HEK293 (cell line): Measurements from ENCODE around the gene OR8B8.

ENCODE experiments used
- CTCF ChIA-PET: fragments of 350-600 bp; formaldehyde crosslinking; extraction: SDS; loops from one replicate; lab custom pipeline; 2021; ENCODE audit warnings: antibody characterized with exemption; lab: Yijun Ruan, JAX
- POLR2A ChIA-PET: fragments of 300-600 bp; formaldehyde crosslinking; extraction: SDS; loops from one replicate; lab custom pipeline; 2020; ENCODE audit warnings: antibody characterized with exemption, inconsistent platforms; lab: Yijun Ruan, JAX
- H3K27ac ChIP-seq: fragments of 200-500 bp; sonication (Bioruptor generic); 2 replicates; pipeline ENCODE4 v1.5.1; 2014; ENCODE audit warnings: low read depth, low read length, control low read depth, inconsistent platforms; ENCODE audit errors: extremely low read depth
- H3K36me3 ChIP-seq, 2 experiments: fragments of 200-500 bp in 1 of 2; sonication (Bioruptor generic) in 1 of 2; 1 replicate in 1 of 2; 2 replicates in 1 of 2; pipeline ENCODE4 v1.5.1; 2014 to 2017; ENCODE audit warnings: inconsistent platforms in 2 of 2, low read length in 2 of 2; ENCODE audit not compliant: control insufficient read depth in 2 of 2, insufficient read depth in 1 of 2
- H3K4me1 ChIP-seq: fragments of 200-500 bp; sonication (Bioruptor generic); 2 replicates; pipeline ENCODE4 v1.5.1; 2014; ENCODE audit warnings: mild to moderate bottlenecking, low read length, inconsistent platforms; ENCODE audit not compliant: control insufficient read depth, insufficient read depth
- H3K4me3 ChIP-seq: 2 replicates; pipeline ENCODE4 v1.5.1; 2011; ENCODE audit warnings: low read depth, mild to moderate bottlenecking, control low read depth, low read length, moderate library complexity
- H3K9me3 ChIP-seq: fragments of 200-500 bp; sonication (Bioruptor generic); 2 replicates; pipeline ENCODE4 v1.5.1; 2014; ENCODE audit warnings: low read depth, low read length, inconsistent platforms; ENCODE audit not compliant: control insufficient read depth, insufficient read depth
- HOXA7 ChIP-seq: sonication (generic); formaldehyde crosslinking; IDR thresholded peaks from 2 replicates; pipeline ENCODE4 v1.8.1; 2022; ENCODE audit warnings: missing genetic modification reagents, borderline replicate concordance
- MEIS1 ChIP-seq: sonication (generic); formaldehyde crosslinking; IDR thresholded peaks from 2 replicates; pipeline ENCODE4 v1.8.1; 2022; ENCODE audit warnings: missing genetic modification reagents, mild to moderate bottlenecking, borderline replicate concordance
- OSR2 ChIP-seq: fragments of 450-650 bp; formaldehyde crosslinking; IDR thresholded peaks from 2 replicates; pipeline ENCODE4 v1.5.1; 2016; ENCODE audit warnings: missing biosample characterization, missing genetic modification characterization
- REPIN1 ChIP-seq: fragments of 450-650 bp; formaldehyde crosslinking; IDR thresholded peaks from 2 replicates; pipeline ENCODE4 v1.5.1; 2017; ENCODE audit warnings: missing biosample characterization, missing genetic modification characterization, low read depth
- SCRT1 ChIP-seq: fragments of 450-650 bp; formaldehyde crosslinking; IDR thresholded peaks from 2 replicates; pipeline ENCODE4 v1.5.1; 2016; ENCODE audit warnings: missing biosample characterization, missing genetic modification characterization, borderline replicate concordance
- SCRT2 ChIP-seq: fragments of 450-650 bp; formaldehyde crosslinking; IDR thresholded peaks from 2 replicates; pipeline ENCODE4 v1.5.1; 2016; ENCODE audit warnings: missing biosample characterization, missing genetic modification characterization
- YY1 ChIP-seq: fragments of 450-650 bp; formaldehyde crosslinking; IDR thresholded peaks from 2 replicates; pipeline ENCODE4 v1.5.1; 2018; ENCODE audit warnings: missing biosample characterization, missing genetic modification characterization
- ZBTB8A ChIP-seq: fragments of 450-650 bp; formaldehyde crosslinking; IDR thresholded peaks from 2 replicates; pipeline ENCODE4 v1.5.1; 2016; ENCODE audit warnings: missing biosample characterization, missing genetic modification characterization
- ZNF10 ChIP-seq: fragments of 450-650 bp; formaldehyde crosslinking; IDR thresholded peaks from 2 replicates; pipeline ENCODE4 v1.5.1; 2017; ENCODE audit warnings: missing biosample characterization, missing genetic modification characterization
- ZNF366 ChIP-seq: fragments of 450-650 bp; formaldehyde crosslinking; conservative IDR thresholded peaks from 2 replicates; pipeline ENCODE4 v1.5.1; 2016; ENCODE audit warnings: missing biosample characterization, missing genetic modification characterization
- ZNF391 ChIP-seq: fragments of 450-650 bp; formaldehyde crosslinking; IDR thresholded peaks from 2 replicates; pipeline ENCODE4 v1.5.1; 2016; ENCODE audit warnings: low read depth, missing biosample characterization, missing genetic modification characterization, borderline replicate concordance
- ZNF394 ChIP-seq: fragments of 450-650 bp; formaldehyde crosslinking; IDR thresholded peaks from 2 replicates; pipeline ENCODE4 v1.5.1; 2016; ENCODE audit warnings: missing biosample characterization, missing genetic modification characterization, mild to moderate bottlenecking, moderate library complexity, borderline replicate concordance
- ZNF426 ChIP-seq: fragments of 450-650 bp; formaldehyde crosslinking; IDR thresholded peaks from 2 replicates; pipeline ENCODE4 v1.5.1; 2017; ENCODE audit warnings: missing biosample characterization, missing genetic modification characterization, mild to moderate bottlenecking, inconsistent platforms, moderate library complexity
- ZNF544 ChIP-seq: fragments of 450-650 bp; formaldehyde crosslinking; IDR thresholded peaks from 2 replicates; pipeline ENCODE4 v1.5.0; 2017; ENCODE audit warnings: missing biosample characterization, missing genetic modification characterization
- ZNF555 ChIP-seq: fragments of 450-650 bp; formaldehyde crosslinking; conservative IDR thresholded peaks from 2 replicates; pipeline ENCODE4 v1.5.1; 2017; ENCODE audit warnings: missing biosample characterization, mild to moderate bottlenecking, missing genetic modification characterization, inconsistent platforms
- ZNF585B ChIP-seq: fragments of 450-650 bp; formaldehyde crosslinking; IDR thresholded peaks from 2 replicates; pipeline ENCODE4 v1.5.1; 2016; ENCODE audit warnings: missing biosample characterization, missing genetic modification characterization
- ZNF623 ChIP-seq: fragments of 450-650 bp; formaldehyde crosslinking; IDR thresholded peaks from 2 replicates; pipeline ENCODE4 v1.5.1; 2016; ENCODE audit warnings: missing biosample characterization, missing genetic modification characterization
- ZNF664 ChIP-seq: fragments of 450-650 bp; formaldehyde crosslinking; IDR thresholded peaks from 2 replicates; pipeline ENCODE4 v1.5.1; 2016; ENCODE audit warnings: missing biosample characterization, missing genetic modification characterization
- ZNF776 ChIP-seq: fragments of 450-650 bp; formaldehyde crosslinking; IDR thresholded peaks from 2 replicates; pipeline ENCODE4 v1.5.0; 2017; ENCODE audit warnings: missing biosample characterization, missing genetic modification characterization, borderline replicate concordance
- ZNF837 ChIP-seq: fragments of 450-650 bp; formaldehyde crosslinking; IDR thresholded peaks from 2 replicates; pipeline ENCODE4 v1.5.1; 2016; ENCODE audit warnings: missing biosample characterization, missing genetic modification characterization
- ZSCAN23 ChIP-seq: fragments of 450-650 bp; formaldehyde crosslinking; IDR thresholded peaks from 2 replicates; pipeline ENCODE4 v1.5.1; 2016; ENCODE audit warnings: missing biosample characterization, missing genetic modification characterization
- TF ChIP-seq, protein P1 (sequence below): fragments of 450-650 bp; formaldehyde crosslinking; IDR thresholded peaks from 2 replicates; pipeline ENCODE4 v1.5.1; 2016; ENCODE audit warnings: missing biosample characterization, missing genetic modification characterization
- TF ChIP-seq, protein P2 (sequence below): fragments of 450-650 bp; formaldehyde crosslinking; IDR thresholded peaks from 2 replicates; pipeline ENCODE4 v1.5.1; 2016; ENCODE audit warnings: missing biosample characterization, missing genetic modification characterization, borderline replicate concordance
- TF ChIP-seq, protein P3 (sequence below): fragments of 450-650 bp; formaldehyde crosslinking; IDR thresholded peaks from 2 replicates; pipeline ENCODE4 v1.5.1; 2016; ENCODE audit warnings: missing biosample characterization, missing genetic modification characterization

OR8B8 gene

DNA sequence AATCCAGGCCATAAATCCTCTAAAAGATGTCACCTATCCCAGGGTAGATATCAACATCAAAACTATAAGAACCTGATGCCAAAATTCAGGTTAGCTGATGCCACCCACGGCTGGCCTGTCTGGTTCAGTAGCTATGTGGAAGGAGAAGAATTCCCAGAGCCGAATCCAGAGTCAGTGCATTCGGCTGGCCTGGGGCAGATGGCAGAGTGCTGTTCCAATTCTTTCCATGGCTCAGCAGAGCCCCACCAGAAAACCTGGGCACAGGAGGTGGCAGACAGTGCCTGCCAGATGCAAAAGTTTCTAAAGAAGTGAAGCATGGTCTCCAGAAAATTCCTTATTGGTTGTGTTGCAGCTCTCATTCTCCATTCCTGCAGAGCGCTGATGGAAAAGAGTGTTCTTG, 19.9 kb upstream of the OR8B8 start (continued):
- TF ChIP-seq ZSCAN23 (tag by site-specific recombination) (no peak), OSR2 (tag by site-specific recombination) (no peak), SCRT2 (tag by site-specific recombination) (no peak), SCRT1 (tag by site-specific recombination) (no peak), ZNF623 (tag by site-specific recombination) (no peak)
- TF ChIP-seq, protein P1, sequence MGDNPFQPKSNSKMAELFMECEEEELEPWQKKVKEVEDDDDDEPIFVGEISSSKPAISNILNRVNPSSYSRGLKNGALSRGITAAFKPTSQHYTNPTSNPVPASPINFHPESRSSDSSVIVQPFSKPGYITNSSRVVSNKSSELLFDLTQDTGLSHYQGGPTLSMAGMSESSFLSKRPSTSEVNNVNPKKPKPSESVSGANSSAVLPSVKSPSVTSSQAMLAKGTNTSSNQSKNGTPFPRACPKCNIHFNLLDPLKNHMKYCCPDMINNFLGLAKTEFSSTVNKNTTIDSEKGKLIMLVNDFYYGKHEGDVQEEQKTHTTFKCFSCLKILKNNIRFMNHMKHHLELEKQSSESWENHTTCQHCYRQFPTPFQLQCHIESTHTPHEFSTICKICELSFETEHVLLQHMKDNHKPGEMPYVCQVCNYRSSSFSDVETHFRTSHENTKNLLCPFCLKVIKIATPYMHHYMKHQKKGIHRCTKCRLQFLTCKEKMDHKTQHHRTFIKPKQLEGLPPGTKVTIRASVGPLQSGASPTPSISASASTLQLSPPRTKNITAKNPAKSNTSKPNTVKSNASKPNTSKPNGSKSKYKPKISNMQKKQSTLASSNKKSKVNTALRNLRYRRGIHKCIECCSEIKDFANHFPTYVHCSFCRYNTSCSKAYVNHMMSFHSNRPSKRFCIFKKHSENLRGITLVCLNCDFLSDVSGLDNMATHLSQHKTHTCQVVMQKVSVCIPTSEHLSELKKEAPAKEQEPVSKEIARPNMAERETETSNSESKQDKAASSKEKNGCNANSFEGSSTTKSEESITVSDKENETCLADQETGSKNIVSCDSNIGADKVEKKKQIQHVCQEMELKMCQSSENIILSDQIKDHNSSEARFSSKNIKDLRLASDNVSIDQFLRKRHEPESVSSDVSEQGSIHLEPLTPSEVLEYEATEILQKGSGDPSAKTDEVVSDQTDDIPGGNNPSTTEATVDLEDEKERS: no peak
- TF ChIP-seq, all 188 proteins: peak for 0

DNA sequence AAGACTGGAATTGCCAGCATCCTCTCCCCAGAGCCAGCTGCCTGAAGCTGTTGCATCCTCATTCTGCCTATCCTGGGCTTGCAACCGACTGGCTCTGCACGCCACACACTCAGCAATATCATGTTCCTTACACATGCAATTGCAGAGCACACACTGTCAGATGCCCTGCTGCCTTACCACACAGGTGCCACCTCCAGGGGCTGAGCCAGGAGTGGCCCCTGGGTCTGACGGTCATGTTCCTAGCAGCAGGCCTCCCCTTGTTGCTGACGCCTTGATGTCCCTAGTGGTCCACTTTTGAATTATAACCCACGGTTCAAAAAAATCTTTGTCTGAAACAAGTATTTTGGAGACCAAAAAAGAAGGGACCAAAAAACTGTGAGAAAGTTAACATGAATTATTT, 18.5 kb upstream of the OR8B8 start:
- ChIA-PET CTCF (no interaction called here), POLR2A (no interaction called here)

DNA sequence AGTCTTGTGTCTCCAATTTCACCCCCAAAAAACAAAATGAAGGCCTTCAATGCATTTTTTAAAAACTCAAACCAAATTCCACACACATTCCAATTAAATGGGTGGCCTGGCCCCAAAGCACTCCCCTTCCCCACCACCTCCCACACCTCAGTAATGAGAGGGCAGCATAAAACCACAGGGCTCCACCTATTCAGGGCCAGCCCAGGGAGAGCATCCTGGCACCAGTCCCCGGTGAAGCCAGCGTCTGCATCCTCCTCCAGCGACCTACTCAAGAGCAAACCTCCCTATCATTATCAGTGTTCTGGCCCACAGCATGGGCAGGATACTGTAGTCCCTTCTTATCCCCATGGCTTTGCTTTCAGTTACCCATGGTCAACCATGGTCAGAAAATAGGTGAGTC, 17.8 kb upstream of the OR8B8 start:
- no peak overlapping the region for H3K27ac ChIP-seq
- no peaks in the 10 kb centered on the region for H3K9me3 ChIP-seq
- H3K36me3 ChIP-seq: no peaks in the 10 kb centered on the region
- POLR2A ChIA-PET: no interaction called here
- no peaks in the 10 kb centered on the region for H3K4me1 ChIP-seq
- H3K4me3 ChIP-seq: no peak overlapping the region
- CTCF ChIA-PET: no interaction called here
- TF ChIP-seq ZNF426 (tag by site-specific recombination) (no peak), MEIS1 (CRISPR knock-in tag) (no peak), HOXA7 (CRISPR knock-in tag) (no peak), ZNF394 (no peak), ZNF664 (no peak), ZNF10 (tag by site-specific recombination) (no peak), ZSCAN23 (tag by site-specific recombination) (no peak), ZNF776 (tag by site-specific recombination) (no peak), ZNF544 (tag by site-specific recombination) (no peak), ZNF366 (tag by site-specific recombination) (no peak), ZBTB8A (tag by site-specific recombination) (no peak), REPIN1 (no peak), ZNF555 (tag by site-specific recombination) (no peak), ZNF391 (no peak)
- TF ChIP-seq, protein P1: no peak
- TF ChIP-seq, protein P2, sequence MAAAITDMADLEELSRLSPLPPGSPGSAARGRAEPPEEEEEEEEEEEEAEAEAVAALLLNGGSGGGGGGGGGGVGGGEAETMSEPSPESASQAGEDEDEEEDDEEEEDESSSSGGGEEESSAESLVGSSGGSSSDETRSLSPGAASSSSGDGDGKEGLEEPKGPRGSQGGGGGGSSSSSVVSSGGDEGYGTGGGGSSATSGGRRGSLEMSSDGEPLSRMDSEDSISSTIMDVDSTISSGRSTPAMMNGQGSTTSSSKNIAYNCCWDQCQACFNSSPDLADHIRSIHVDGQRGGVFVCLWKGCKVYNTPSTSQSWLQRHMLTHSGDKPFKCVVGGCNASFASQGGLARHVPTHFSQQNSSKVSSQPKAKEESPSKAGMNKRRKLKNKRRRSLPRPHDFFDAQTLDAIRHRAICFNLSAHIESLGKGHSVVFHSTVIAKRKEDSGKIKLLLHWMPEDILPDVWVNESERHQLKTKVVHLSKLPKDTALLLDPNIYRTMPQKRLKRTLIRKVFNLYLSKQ (tag by site-specific recombination): no peak

More for the DNA sequence above, 18.5 kb upstream of the OR8B8 start:
- Histone ChIP-seq H3K36me3 (no peaks in the 10 kb centered on the region), H3K9me3 (no peaks in the 10 kb centered on the region), H3K4me1 (no peaks in the 10 kb centered on the region), H3K27ac (no peak overlapping the region), H3K4me3 (no peak overlapping the region)
- TF ChIP-seq, protein P3, sequence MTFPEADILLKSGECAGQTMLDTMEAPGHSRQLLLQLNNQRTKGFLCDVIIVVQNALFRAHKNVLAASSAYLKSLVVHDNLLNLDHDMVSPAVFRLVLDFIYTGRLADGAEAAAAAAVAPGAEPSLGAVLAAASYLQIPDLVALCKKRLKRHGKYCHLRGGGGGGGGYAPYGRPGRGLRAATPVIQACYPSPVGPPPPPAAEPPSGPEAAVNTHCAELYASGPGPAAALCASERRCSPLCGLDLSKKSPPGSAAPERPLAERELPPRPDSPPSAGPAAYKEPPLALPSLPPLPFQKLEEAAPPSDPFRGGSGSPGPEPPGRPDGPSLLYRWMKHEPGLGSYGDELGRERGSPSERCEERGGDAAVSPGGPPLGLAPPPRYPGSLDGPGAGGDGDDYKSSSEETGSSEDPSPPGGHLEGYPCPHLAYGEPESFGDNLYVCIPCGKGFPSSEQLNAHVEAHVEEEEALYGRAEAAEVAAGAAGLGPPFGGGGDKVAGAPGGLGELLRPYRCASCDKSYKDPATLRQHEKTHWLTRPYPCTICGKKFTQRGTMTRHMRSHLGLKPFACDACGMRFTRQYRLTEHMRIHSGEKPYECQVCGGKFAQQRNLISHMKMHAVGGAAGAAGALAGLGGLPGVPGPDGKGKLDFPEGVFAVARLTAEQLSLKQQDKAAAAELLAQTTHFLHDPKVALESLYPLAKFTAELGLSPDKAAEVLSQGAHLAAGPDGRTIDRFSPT (tag by site-specific recombination): no peak
- TF ChIP-seq YY1 (tag by site-specific recombination) (no peak), ZNF585B (no peak), ZNF837 (no peak)
